Activated T-cell treated with anti-CD3 and anti-CD28 coated beads, Interleukin-2, amount 50 U/mL, for 4 hours (primary cell): ENCODE data around the gene DACT2. TPM values are rescaled to one million over a fixed set of nuclear protein-coding genes. Genes with fewer than 3 reads are reported as not detected.
"Not testable (repeated sequence)": the region's sequence is repeated elsewhere in the genome, so short reads cannot be mapped to it uniquely, and the experiment has no call there.

Source experiments
- ATAC-seq, 2 donors: fragments of 200-7000 bp; cut with Tn5 transposase; one replicate each; pipeline ENCODE4 v1.10.0; 2021
- DNase-seq: peaks from one replicate; pipeline ENCODE4 v3.0.0-alpha.2; 2020
- H3K27me3 Mint-ChIP-seq: one replicate; pipeline ENCODE4 v1.8.0; 2021; ENCODE audit warnings: low read depth, mixed read lengths
- H3K36me3 Mint-ChIP-seq: one replicate; pipeline ENCODE4 v1.8.0; 2022; ENCODE audit warnings: mixed read lengths; ENCODE audit not compliant: insufficient read depth
- H3K4me1 Mint-ChIP-seq: one replicate; pipeline ENCODE4 v1.8.0; 2021; ENCODE audit warnings: low read depth, mixed read lengths
- H3K4me3 Mint-ChIP-seq: one replicate; pipeline ENCODE4 v1.8.0; 2021; ENCODE audit warnings: mild to moderate bottlenecking, moderate library complexity, mixed read lengths
- H3K9me3 Mint-ChIP-seq: one replicate; pipeline ENCODE4 v1.8.0; 2021; ENCODE audit warnings: mixed read lengths
- total RNA-seq, 3 donors: library from RNA; stranded (reverse); gene quantifications; one replicate each; pipeline ENCODE4 v1.2.1, GENCODE V29; 2021

The DACT2 gene
- total RNA-seq, 3 donors from 2014 or later, result not detected

GRCh38 chr6:168267779-168268178 lies 51.8 kb downstream of the DACT2 start:
- ATAC-seq, H3K4me1 Mint-ChIP-seq: not testable (repeated sequence)

DNA sequence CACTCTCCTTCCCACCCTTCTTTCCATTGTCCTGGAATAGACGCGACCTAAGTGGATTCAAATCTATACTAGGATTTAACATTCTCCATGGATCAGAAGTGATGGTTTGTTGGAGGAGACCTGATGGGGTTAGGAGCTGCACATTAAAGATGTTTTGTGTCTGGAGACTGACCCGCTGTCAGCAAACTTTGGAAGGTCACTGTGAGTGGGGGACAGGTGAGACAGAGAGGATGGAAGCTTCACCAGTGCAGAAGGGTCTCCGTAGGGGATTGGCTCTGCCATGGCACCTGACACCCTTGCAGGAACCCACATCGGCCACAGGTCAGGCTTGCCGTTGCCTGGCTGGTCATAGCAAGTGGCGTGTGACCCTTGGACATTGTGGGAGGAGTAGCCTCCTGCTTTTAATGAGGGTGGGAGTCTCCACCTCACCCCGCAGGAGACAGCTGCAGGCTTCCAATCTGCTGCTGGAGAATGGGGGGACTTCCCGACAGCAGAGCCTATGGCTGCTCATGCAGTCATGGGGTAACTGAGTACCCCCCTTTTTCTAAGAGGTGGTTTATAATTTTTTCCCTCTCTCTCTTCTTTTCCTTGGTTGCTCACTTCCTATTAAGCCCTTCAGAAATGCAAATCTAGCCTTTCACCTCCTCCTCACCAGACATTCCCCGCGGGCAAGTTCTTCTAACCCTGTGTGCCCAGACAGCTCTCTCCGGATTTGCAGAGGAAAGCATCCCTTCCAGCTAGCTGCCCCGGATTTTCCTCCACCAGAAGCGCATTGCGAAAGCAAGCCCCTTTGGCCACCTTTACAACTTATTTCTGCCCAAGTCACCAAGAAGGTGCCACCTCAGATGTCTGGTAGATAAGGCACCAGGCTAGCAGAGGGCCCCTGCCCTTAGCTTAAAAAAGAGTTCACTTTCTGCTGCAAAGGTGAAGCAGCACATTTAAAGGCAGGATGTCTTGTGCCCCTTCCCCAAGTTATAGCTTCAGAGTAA lies 53.5 kb downstream of the DACT2 start:
- Mint-ChIP-seq H3K9me3 (peaks cover 3% of the 10 kb centered on the region), H3K4me3 (no peak overlapping the region)

More at GRCh38 chr6:168267779-168268178, 51.8 kb downstream of the DACT2 start:
- not testable (repeated sequence) for H3K4me3 Mint-ChIP-seq, H3K36me3 Mint-ChIP-seq, H3K9me3 Mint-ChIP-seq, H3K27me3 Mint-ChIP-seq, DNase-seq

DNA sequence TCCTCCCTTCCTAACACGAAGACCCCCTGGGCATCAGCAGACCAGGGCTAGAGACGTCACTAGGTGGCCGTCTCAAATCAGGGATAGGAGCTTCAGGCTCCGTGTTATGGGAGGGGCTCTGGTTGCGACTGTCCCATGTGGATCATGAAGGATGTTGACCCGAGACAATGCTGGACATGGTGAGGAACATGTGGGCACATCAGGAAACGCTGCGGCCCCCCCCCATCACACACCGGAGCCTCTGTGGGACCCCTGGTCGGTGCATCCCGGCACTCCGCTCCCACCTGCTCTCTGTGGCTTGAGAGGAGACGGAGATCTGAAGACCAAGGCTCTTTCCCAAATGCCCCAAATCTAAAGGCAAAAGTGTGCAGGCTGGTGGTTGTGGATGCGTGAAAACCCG lies 54.2 kb downstream of the DACT2 start:
- ATAC-seq, result no peak
- peaks cover 3% of the 10 kb centered on the region for H3K9me3 Mint-ChIP-seq
- no peak overlapping the region for H3K4me3 Mint-ChIP-seq
- H3K27me3 Mint-ChIP-seq, result peaks cover 5% of the 10 kb centered on the region
- DNase-seq, result no peak
- H3K4me1 Mint-ChIP-seq, result no peaks in the 10 kb centered on the region
- no peaks in the 10 kb centered on the region for H3K36me3 Mint-ChIP-seq

More for the DNA sequence above, 53.5 kb downstream of the DACT2 start:
- Mint-ChIP-seq H3K27me3 (peaks cover under 1% of the 10 kb centered on the region), H3K36me3 (no peaks in the 10 kb centered on the region), H3K4me1 (no peaks in the 10 kb centered on the region)
- DNase-seq (no peak), ATAC-seq (no peak)

GRCh38 chr6:168264593-168265335 lies 54.8 kb downstream of the DACT2 start:
- Mint-ChIP-seq H3K4me1 (no peaks in the 10 kb centered on the region), H3K27me3 (peaks cover 5% of the 10 kb centered on the region), H3K36me3 (no peaks in the 10 kb centered on the region), H3K9me3 (peaks cover 3% of the 10 kb centered on the region), H3K4me3 (no peak overlapping the region)
- ATAC-seq (no peak), DNase-seq (no peak)

GRCh38 chr6:168263351-168263905 lies 56.1 kb downstream of the DACT2 start:
- Mint-ChIP-seq H3K27me3 (peaks cover 5% of the 10 kb centered on the region), H3K4me3 (no peak overlapping the region), H3K9me3 (peaks cover 3% of the 10 kb centered on the region), H3K36me3 (no peaks in the 10 kb centered on the region), H3K4me1 (no peaks in the 10 kb centered on the region)
- DNase-seq (no peak), ATAC-seq (no peak)

DNA sequence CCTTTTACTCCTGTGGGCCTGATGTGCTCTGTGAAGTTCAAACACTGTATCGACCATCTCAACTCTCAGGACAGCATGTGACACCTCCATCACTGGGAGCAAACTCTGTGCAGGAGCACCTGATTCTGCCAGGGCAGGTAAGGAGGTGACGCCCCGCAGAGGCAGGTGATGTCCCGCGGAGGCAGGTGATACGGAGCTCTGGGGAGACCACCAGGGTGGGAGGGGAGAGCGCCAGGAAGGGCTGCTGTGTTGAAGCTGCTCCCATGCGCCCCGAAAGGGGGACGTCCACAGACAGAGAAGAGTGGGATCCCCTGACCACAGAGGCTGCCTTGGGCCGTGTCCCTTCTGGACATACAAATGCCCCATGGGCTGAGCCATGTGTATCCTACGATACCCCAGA lies 58.3 kb downstream of the DACT2 start:
- Mint-ChIP-seq H3K4me3 (no peak overlapping the region), H3K36me3 (no peaks in the 10 kb centered on the region), H3K27me3 (peaks cover 5% of the 10 kb centered on the region), H3K4me1 (no peaks in the 10 kb centered on the region), H3K9me3 (no peaks in the 10 kb centered on the region)
- no peak for ATAC-seq
- no peak for DNase-seq

- no peaks in the 10 kb centered on the region for H3K36me3 Mint-ChIP-seq
- H3K4me1 Mint-ChIP-seq, result no peaks in the 10 kb centered on the region
- H3K4me3 Mint-ChIP-seq, result no peak overlapping the region
- H3K9me3 Mint-ChIP-seq, result no peaks in the 10 kb centered on the region
- H3K27me3 Mint-ChIP-seq, result peaks cover 5% of the 10 kb centered on the region
- no peak for DNase-seq
- ATAC-seq, result no peak
Observed at GRCh38 chr6:168260420-168260987, 59.1 kb downstream of the DACT2 start.

DNA sequence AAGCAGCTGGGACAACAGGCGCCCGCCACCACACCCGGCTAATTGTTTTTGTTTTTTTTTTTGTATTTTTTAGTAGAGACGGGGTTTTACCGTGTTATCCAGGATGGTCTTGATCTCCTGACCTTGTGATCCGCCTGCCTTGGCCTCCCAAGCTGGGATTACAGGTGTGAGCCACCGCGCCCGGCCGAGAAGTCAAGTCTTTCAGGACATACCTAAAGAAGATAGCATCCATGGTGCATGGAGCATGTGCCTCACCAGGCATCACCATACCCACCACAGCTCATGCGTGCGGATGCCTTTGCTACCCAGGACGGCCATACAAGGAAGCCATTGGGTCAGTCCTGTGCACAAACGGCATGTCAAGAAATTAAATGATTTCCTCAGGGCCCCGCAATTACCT lies 60.8 kb downstream of the DACT2 start:
- no peaks in the 10 kb centered on the region for H3K36me3 Mint-ChIP-seq
- H3K4me1 Mint-ChIP-seq, result no peaks in the 10 kb centered on the region
- no peak for ATAC-seq
- peaks cover 5% of the 10 kb centered on the region for H3K27me3 Mint-ChIP-seq
- no peak overlapping the region for H3K4me3 Mint-ChIP-seq
- peaks cover 7% of the 10 kb centered on the region for H3K9me3 Mint-ChIP-seq
- no peak for DNase-seq

DNA sequence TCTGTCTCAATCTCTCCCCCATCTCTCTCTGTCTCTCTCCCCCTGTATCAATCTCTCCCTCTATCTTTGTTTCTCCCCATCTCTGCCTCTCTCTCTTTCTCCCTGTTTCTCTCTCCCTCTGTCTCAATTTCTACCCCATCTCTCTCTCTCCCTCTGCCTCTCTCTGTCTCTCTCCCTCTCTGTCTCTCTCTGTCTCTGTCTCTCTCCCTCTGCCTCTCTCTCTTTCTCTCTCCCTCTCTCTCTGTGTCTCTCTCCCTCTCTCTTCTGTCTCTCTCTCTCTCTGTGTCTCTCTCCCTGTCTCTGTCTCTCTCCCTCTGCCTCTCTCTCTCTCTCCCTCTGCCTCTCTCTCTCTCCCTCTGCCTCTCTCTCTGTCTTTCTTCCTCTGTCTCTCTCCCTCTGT lies 62.6 kb downstream of the DACT2 start:
- Mint-ChIP-seq H3K36me3 (no peaks in the 10 kb centered on the region), H3K4me3 (no peak overlapping the region), H3K9me3 (peaks cover 7% of the 10 kb centered on the region), H3K4me1 (no peaks in the 10 kb centered on the region), H3K27me3 (peaks cover 5% of the 10 kb centered on the region)
- DNase-seq (no peak), ATAC-seq (no peak)

Other genes starting within 250 kb of the DACT2 start
- not detected for gene FRMD1, start 240.6 kb downstream of the DACT2 start, total RNA-seq
- under 1 TPM; 0.08 to 0.11 (median 0.10) TPM for gene SMOC2, start 121.4 kb upstream of the DACT2 start, total RNA-seq